Natural killer cell treated with Interleukin-12 subunit alpha and Interleukin-12 subunit beta and Interleukin-15 and Interleukin-18, amount 100 ng/mL, for 72 hours (primary cell): ENCODE measurements around the gene RABL6. TPM values are rescaled to one million over a fixed set of nuclear protein-coding genes. Genes with fewer than 3 reads are reported as not detected.

Experiments
- ATAC-seq, 2 donors: fragments of 150-1000 bp; cut with Tn5 transposase in 1 of 2; sonication (Bioruptor Pico), chemical (Tn5 transposase) in 1 of 2; 2 replicates each; pipeline ENCODE4 v1.10.0; 2021
- DNase-seq: peaks from one replicate; pipeline ENCODE4 v3.0.0; 2022; ENCODE audit warnings: low spot score
- H3K27ac Mint-ChIP-seq, 2 donors: 1 replicate in 1 of 2; 2 replicates in 1 of 2; pipeline ENCODE4 v1.8.0; 2022; ENCODE audit warnings: mixed read lengths in 2 of 2, mild to moderate bottlenecking in 1 of 2, moderate library complexity in 1 of 2
- H3K27me3 Mint-ChIP-seq, 2 donors: 1 replicate in 1 of 2; 2 replicates in 1 of 2; pipeline ENCODE4 v1.8.0; 2022; ENCODE audit warnings: mixed read lengths in 2 of 2
- H3K36me3 Mint-ChIP-seq: one replicate; pipeline ENCODE4 v1.8.0; 2022; ENCODE audit warnings: mixed read lengths
- H3K4me1 Mint-ChIP-seq, 2 donors: 1 replicate in 1 of 2; 2 replicates in 1 of 2; pipeline ENCODE4 v1.8.0; 2022; ENCODE audit warnings: low read depth in 2 of 2, mixed read lengths in 2 of 2, mild to moderate bottlenecking in 1 of 2
- H3K4me3 Mint-ChIP-seq: one replicate; pipeline ENCODE4 v1.8.0; 2022; ENCODE audit warnings: mixed read lengths
- H3K9me3 Mint-ChIP-seq: 2 replicates; pipeline ENCODE4 v1.8.0; 2022; ENCODE audit warnings: mixed read lengths
- total RNA-seq, 2 donors: library from RNA; stranded (reverse); gene quantifications; one replicate each; pipeline ENCODE4 v1.2.3, GENCODE V29; 2022

The RABL6 gene
- total RNA-seq, 2 donors from 2014 or later: 74.1 to 151 TPM

DNA sequence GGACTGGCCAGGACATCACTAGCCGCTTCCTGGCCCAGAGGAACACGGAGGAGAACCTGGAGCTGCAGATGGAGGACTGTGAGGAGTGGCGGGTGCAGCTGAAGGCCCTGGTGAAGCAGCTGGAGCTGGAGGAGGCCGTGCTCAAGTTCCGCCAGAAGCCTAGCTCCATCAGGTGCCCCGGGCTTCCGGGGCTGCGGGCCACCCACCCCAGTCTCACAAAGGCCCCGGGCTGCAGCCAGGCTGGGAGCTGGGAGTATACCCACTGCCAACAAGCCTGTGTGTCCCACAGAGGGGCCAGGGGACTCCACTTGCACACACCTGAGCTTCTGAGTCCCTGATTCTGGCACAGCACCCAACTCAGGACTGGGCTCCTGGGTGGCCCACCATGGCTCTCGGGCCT is 1.7 kb upstream of the RABL6 start:
- peaks cover 12 to 18% of the 10 kb centered on the region in 2 donors for H3K4me1 Mint-ChIP-seq
- H3K27ac Mint-ChIP-seq: no peak overlapping the region
- no peaks in the 10 kb centered on the region for H3K9me3 Mint-ChIP-seq
- H3K27me3 Mint-ChIP-seq: no peaks in the 10 kb centered on the region
- H3K36me3 Mint-ChIP-seq: no peaks in the 10 kb centered on the region
- H3K4me3 Mint-ChIP-seq: peak overlapping the region; percentile 91
- DNase-seq (no peak), ATAC-seq (no peak)

DNA sequence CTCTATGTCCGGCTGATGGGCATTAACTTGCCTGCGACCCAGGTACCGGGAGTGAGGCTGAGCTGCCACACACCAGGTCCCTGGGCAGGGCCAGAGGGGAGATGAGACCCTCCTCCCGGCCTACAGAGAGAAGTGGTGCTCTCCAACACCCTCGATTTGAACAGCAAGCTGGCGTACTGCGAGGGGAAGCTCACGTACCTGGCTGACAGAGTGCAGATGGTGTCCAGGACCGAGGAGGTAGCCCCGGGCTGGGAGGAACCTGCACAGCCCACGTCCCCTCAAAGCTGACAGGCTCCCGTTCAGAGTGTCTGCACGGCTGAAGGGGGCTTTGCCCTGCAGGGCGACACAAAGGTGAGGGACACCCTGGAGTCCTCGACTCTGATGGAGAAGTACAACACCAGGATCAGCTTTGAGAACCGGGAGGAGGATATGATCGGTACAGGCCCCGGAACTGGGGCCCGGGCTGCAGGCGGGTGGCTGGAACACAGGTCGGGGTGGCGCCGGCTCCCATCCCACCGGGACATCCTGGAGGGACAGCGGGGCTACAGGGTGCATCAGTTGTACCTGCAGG is 1.0 kb upstream of the RABL6 start:
- H3K27ac Mint-ChIP-seq: peak overlapping the region; percentile 77 to 79

DNA sequence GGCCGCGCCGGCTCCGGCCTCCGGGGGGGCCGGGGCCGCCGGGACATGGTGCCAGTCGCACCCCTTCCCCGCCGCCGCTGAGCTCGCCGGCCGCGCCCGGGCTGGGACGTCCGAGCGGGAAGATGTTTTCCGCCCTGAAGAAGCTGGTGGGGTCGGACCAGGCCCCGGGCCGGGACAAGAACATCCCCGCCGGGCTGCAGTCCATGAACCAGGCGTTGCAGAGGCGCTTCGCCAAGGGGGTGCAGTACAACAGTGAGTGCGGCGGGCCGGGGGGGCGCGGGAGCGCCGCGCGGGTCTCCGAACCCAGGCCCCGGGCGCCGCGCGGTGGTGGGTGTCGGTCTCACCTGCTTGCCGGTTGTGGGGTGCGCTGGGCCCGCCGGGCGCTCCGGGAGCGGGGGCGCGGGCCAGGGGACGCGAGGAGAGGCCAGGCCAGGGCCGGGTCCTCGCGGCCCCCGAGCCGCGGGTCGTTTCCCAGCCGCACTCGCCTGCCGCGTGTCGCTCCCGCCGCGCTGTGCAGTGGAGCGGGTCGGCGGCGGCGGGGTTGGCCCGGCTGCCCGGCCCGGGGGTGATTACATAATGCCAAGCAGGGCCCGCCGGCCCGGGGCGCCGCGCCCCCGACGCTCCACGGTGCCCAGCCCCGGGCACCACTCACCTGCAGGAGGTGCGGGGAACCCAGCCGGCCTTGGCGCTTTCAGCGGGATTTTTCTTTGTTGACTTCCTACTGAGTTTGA is 492 bp downstream of the RABL6 start:
- Mint-ChIP-seq H3K4me3 (peak overlapping the region; percentile 88), H3K27me3 (no peaks in the 10 kb centered on the region), H3K36me3 (peaks cover 4% of the 10 kb centered on the region), H3K9me3 (no peaks in the 10 kb centered on the region), H3K27ac (peak overlapping the region; percentile 33 to 68), H3K4me1 (peaks cover 21 to 27% of the 10 kb centered on the region in 2 donors)
- DNase-seq: no peak
- ATAC-seq: peak; percentile 53 to 64

More for the DNA sequence above, 1.0 kb upstream of the RABL6 start:
- Mint-ChIP-seq H3K4me3 (peak overlapping the region; percentile 91), H3K36me3 (no peaks in the 10 kb centered on the region), H3K27me3 (no peaks in the 10 kb centered on the region), H3K4me1 (peaks cover 13 to 19% of the 10 kb centered on the region in 2 donors), H3K9me3 (no peaks in the 10 kb centered on the region)
- no peak for ATAC-seq
- DNase-seq: no peak

DNA sequence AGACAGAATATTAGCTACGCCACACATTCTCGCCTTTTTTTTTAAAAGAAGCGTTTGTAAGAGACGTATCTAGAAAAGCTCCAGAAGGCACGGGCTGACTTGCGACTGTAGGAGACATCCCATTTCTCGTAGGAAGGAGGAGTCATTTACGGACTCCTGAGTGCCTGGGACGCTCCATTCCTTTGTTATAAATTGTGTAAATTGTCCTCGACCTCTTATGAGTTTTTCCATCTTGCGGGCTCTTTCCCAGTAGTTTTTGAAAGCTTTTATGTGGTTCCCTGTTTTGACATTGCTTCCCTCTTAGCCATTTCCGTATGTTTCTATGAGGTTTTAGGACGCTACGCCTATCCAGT is 1.0 kb downstream of the RABL6 start:
- peaks cover 24 to 32% of the 10 kb centered on the region in 2 donors for H3K4me1 Mint-ChIP-seq
- H3K36me3 Mint-ChIP-seq: peaks cover 4% of the 10 kb centered on the region
- no peak for DNase-seq
- peak overlapping the region; percentile 33 to 68 for H3K27ac Mint-ChIP-seq
- H3K9me3 Mint-ChIP-seq: no peaks in the 10 kb centered on the region
- H3K4me3 Mint-ChIP-seq: peak overlapping the region; percentile 88
- H3K27me3 Mint-ChIP-seq: no peaks in the 10 kb centered on the region
- ATAC-seq: no peak

DNA sequence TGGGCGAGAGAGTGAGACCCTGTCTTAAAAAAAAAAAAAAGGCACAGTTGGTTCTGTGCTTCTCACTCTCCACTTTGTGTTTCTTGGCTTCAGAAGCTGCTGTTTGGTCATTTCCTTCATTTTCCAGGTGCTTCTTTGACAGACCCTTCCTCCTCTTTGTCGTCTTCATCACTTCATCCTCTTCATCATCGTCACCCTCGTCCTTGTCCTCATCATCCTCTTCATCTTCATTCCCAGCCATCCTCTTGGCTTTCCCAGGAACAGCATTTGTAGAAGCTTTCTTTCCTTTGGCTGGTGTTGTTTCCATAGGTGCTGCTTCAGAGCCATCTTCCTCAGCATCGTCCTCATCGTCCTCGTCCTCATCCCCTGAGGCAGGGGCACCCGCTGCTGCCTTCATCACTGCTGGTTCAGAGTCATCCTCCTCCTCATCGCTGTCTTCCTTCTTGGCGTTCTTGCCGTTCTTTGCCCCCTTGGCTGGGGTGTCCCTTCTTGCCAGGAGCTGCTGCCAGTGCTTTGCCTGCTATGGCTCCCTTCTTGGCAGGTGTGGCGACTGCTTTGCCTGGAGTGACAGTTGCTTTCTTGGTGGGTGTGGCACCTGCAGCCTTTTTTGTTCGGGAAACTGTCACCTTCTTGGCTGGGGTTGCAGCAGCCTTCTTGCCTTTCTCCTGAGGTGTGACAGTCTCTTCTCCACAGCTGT is 7.1 kb downstream of the RABL6 start:
- H3K9me3 Mint-ChIP-seq: no peaks in the 10 kb centered on the region
- H3K27me3 Mint-ChIP-seq: no peaks in the 10 kb centered on the region
- no peak overlapping the region for H3K27ac Mint-ChIP-seq
- peaks cover 21% of the 10 kb centered on the region for H3K36me3 Mint-ChIP-seq
- H3K4me3 Mint-ChIP-seq: no peak overlapping the region
- ATAC-seq (no peak), DNase-seq (peak; percentile 49)
- peaks cover 31 to 36% of the 10 kb centered on the region in 2 donors for H3K4me1 Mint-ChIP-seq

DNA sequence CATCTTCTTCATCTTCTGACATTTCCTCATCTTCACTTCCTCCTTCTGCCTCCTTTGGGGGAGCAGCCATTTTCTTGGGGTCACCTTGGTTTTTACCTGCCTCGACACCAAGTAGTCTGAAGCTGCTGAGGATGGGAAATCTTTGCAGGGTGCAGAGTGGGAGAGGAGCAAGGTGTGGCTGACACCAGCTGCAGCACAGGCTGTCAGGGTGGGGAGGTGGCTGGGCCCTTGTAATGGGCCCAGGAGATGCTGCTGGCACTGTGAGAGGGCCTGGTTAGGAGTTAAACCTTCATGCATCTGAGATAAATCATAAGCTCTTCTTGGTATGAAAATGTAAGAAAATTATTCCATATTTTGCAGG is 7.7 kb downstream of the RABL6 start:
- Mint-ChIP-seq H3K4me1 (peaks cover 28 to 32% of the 10 kb centered on the region in 2 donors), H3K36me3 (peaks cover 21% of the 10 kb centered on the region), H3K27ac (no peak overlapping the region), H3K9me3 (no peaks in the 10 kb centered on the region), H3K27me3 (no peaks in the 10 kb centered on the region), H3K4me3 (no peak overlapping the region)
- DNase-seq (peak; percentile 26), ATAC-seq (no peak)

DNA sequence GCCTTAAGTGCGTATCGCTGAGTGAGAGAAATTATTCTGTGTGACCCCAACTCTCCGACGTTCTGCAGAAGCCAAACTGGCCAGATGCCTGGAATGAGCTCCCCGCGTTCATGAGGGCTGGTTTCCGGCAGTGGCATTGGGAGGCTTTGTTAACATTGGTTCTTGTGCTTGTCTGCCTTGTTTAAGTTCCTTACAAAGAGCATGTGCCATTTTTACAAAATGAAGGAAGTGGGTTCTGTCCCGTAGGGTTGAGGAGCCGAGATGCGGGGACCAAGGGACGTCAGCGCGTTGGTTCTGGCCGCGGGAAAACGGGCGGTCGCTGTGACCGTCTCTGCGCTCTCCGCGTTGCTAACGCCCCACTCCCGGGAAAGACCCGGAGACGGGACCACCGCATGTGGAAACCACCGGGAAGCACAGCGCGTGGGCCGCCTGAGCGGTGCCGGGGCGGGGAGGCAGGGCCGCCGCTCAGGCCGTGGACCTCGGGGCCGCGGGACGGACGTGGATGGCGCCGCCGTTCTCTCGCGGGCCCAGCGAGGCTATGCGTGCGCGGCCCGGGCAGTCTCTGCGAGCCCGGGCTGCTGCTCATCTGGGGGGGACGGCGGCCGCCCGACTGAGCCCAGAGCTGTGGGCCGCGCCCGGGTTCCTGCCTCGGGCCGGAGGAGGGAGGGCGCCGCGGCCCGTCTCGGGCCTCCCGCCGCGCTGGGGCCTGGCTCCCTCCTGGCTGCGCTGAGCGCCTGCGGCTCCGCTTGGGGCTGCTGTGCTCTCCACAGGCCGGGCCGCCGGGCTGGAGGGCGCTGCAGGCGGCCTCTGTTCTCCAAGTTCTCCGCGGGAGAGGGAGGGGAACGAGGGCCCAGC is 13.4 kb downstream of the RABL6 start:
- Mint-ChIP-seq H3K9me3 (no peaks in the 10 kb centered on the region), H3K4me1 (peaks cover 6% of the 10 kb centered on the region in 2 donors), H3K27me3 (no peaks in the 10 kb centered on the region), H3K4me3 (peak overlapping the region; percentile 27), H3K36me3 (peaks cover 5% of the 10 kb centered on the region), H3K27ac (no peak overlapping the region)
- peak; percentile 59 for DNase-seq
- peak in 1 of 2 donors; percentile 69 for ATAC-seq

DNA sequence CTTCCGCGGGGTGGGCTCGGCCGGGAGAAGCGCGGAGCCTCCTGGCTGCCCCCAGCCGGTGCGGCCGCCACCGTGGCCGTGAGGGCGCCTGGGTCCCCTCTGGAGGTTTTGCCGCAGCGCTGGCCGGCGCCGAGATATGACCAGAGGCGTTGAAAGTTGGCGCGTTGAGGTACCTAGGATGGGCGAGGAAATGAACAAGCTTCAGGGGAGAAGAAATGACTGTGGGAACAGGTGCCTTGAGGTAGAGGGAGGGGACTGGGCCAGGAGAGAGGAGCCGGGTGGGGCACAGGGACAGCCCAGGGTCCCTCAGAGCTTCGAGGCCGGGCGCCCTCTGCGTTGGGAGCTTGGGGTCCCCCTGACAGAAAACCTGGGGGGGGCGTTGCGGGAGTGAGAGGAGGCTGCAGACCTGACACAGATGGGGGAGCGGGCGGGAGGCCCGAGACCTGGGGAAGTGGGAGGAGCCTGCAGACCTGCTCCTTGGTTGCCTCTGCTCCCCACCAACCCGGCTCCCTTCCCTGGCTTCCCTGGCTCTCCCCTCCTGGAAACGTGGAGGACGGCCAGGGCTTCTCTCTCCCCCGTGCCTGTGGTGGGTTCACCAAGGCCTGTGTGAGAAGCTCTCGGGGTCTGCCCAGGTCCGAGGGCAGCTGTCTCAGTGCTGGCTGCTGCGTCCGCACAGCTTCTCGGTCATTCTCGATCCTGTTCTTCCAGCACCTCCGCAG is 14.2 kb downstream of the RABL6 start:
- H3K27me3 Mint-ChIP-seq: no peaks in the 10 kb centered on the region
- H3K27ac Mint-ChIP-seq: no peak overlapping the region
- no peaks in the 10 kb centered on the region for H3K9me3 Mint-ChIP-seq
- DNase-seq (peak; percentile 22), ATAC-seq (no peak)
- H3K4me3 Mint-ChIP-seq: no peak overlapping the region
- H3K4me1 Mint-ChIP-seq: peaks cover 6% of the 10 kb centered on the region in 2 donors
- peaks cover 2% of the 10 kb centered on the region for H3K36me3 Mint-ChIP-seq

DNA sequence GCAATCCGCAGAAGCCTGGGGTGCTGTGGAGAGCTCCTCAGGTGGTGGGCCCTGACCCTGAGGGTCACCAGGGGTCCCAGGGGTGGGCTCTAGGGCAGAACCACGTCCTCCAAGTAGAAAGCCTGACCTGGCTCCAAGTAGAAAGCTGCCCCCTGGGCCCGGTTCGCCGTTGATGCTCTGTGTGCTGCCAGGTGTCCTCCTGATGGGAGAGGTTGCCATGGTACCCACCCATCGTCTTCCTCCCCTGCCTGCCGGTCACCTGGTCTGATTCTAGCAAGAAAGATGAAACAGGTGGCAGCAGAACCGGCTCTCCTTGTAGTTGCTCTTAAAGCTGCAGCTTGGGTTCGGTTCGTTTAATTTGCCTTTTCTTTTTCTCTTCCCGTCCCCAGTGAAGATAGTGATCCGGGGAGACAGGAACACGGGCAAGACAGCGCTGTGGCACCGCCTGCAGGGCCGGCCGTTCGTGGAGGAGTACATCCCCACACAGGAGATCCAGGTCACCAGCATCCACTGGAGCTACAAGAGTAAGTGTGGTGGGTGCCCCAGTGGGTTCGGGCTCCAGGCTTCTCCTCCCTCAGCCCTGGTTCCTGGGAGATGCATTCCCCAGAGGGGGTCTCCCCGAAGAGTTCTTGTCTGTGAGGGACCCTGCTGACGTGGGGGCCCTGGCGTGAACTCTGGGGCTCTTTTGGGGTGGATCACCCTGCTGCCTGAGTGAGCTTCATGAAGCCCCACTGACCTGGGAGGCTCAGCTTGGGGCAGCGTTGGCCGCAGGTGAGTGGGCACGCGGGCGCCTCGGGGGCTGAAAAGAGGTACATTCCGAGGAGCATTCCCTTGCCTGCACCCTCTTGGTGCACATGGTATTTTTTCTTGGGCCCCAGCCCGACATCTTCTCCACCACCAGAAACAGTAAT is 15.6 kb downstream of the RABL6 start:
- DNase-seq (peak; percentile 60), ATAC-seq (no peak)
- Mint-ChIP-seq H3K36me3 (no peaks in the 10 kb centered on the region), H3K27ac (no peak overlapping the region), H3K9me3 (no peaks in the 10 kb centered on the region), H3K4me1 (peaks cover 6% of the 10 kb centered on the region in 2 donors), H3K27me3 (no peaks in the 10 kb centered on the region), H3K4me3 (no peak overlapping the region)

DNA sequence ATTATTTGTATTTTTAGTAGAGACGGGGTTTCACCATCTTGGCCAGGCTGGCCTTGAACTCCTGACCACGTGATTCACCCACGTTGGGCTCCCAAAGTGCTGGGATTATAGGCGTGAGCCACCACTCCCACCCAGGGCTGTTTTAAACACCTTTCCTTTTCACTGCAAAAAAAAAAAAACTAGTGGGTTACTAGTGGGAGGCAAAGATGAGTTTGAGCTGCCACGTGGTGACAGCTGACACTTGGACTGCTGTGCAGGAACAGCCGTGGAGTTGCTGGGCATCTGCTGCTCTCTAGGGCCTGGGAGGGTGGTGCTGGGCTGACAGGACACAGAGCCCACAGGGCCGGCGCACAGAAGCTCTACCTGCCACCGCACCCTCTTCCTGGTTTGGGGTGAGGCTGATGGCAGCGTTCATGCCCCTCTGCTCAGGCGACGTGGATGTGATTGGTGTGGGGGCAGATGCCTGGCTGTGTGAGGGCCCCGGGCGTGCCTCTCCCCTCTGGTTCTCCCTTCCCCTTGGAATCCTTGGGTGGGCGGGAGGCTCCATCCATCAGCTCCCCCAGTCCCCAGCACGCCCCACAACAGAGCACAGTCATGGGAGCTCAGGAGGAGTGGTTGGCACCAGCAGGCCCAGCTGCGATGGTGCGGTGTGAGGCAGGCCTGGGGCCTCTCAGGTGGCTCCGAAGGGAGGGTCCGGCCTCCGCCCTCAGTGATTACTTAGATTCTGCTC is 16.9 kb downstream of the RABL6 start:
- ATAC-seq (no peak), DNase-seq (peak; percentile 42)
- Mint-ChIP-seq H3K4me1 (peaks cover 6% of the 10 kb centered on the region in 2 donors), H3K4me3 (no peak overlapping the region), H3K27me3 (no peaks in the 10 kb centered on the region), H3K9me3 (no peaks in the 10 kb centered on the region), H3K36me3 (no peaks in the 10 kb centered on the region), H3K27ac (no peak overlapping the region)

DNA sequence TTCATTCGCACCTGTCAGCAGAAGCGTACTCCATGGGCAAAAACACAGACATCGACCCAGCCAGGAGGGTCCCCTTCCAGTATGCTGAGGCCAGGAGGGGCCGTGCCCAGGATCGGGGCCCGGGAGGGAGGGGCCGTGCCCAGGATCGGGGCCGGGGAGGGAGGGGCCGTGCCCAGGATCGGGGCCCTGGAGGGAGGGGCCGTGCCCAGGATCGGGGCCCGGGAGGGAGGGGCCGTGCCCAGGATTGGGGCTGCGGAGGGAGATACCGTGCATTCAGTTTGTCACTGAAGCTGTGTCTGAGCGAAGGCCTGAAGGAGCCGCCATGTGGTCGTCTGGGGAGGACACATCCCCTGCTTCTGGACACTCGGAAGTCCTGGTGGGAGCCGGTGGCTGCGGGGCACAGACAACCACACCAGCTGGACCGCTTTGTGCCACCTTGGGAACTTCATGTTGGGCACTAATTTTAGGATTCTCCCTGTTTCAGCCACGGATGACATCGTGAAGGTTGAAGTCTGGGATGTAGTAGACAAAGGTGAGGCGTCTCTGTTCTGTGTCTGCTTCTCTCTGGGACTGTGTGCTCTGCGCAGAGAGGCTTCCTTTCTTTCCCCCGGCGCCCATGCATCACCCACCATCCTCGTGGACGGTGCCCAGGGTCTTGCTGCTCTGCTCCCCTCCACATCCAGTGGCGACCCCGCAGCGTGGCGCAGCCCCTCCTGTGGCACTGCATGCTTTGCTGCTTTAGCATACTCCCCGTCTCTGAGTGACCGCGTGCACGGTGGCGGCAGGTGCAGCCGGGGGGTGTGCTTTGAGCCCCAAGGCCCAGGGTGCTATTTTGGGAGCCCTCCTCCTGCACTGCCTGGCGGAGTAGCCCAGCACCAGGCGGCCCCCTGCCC is 17.8 kb downstream of the RABL6 start:
- peaks cover 6% of the 10 kb centered on the region in 2 donors for H3K4me1 Mint-ChIP-seq
- no peak overlapping the region for H3K27ac Mint-ChIP-seq
- no peaks in the 10 kb centered on the region for H3K27me3 Mint-ChIP-seq
- DNase-seq (peak; percentile 59), ATAC-seq (no peak)
- no peaks in the 10 kb centered on the region for H3K9me3 Mint-ChIP-seq
- no peaks in the 10 kb centered on the region for H3K36me3 Mint-ChIP-seq
- H3K4me3 Mint-ChIP-seq: no peak overlapping the region
